Spleen (tissue), 11 donors: Measurements from ENCODE around the gene VAV1. TPM values are rescaled to one million over a fixed set of nuclear protein-coding genes. Genes with fewer than 3 reads are reported as not detected.
A peak's percentile ranks its signal among the peaks of the same experiment; 100 is the strongest.
"Not testable (repeated sequence)": the region's sequence is repeated elsewhere in the genome, so short reads cannot be mapped to it uniquely, and the experiment has no call there.

Experiments used
- DNase-seq: peaks from one replicate; pipeline ENCODE4 v3.0.0-alpha.2; 2020
- H3K27ac ChIP-seq, 8 donors: fragments of 200-600 bp; sonication (generic) in 7 of 8; 1 replicate in 4 of 8; 2 replicates in 4 of 8; pipeline versions ENCODE4 v1.5.0 to v1.8.0; 2016 to 2021; ENCODE audit warnings: inconsistent platforms in 4 of 8, mild to moderate bottlenecking in 4 of 8, moderate library complexity in 1 of 8
- H3K27me3 ChIP-seq, 7 donors: fragments of 200-600 bp; sonication (generic) in 6 of 7; replicated peaks in 1 of 7; 1 replicate in 4 of 7; 2 replicates in 3 of 7; pipeline versions ENCODE4 v1.5.0 to v1.8.0; 2016 to 2021; ENCODE audit warnings: inconsistent platforms in 3 of 7, mild to moderate bottlenecking in 1 of 7
- H3K36me3 ChIP-seq, 6 donors: fragments of 200-600 bp; sonication (generic) in 5 of 6; 1 replicate in 4 of 6; 2 replicates in 2 of 6; pipeline versions ENCODE4 v1.5.0 to v1.8.0; 2016 to 2021; ENCODE audit warnings: inconsistent platforms in 2 of 6
- H3K4me1 ChIP-seq, 6 donors: fragments of 200-600 bp; sonication (generic) in 5 of 6; 1 replicate in 3 of 6; 2 replicates in 3 of 6; pipeline versions ENCODE4 v1.5.0 to v1.8.0; 2016 to 2021; ENCODE audit warnings: inconsistent platforms in 3 of 6
- H3K4me3 ChIP-seq, 8 donors: fragments of 200-600 bp; sonication (generic) in 7 of 8; 1 replicate in 4 of 8; 2 replicates in 4 of 8; pipeline versions ENCODE4 v1.5.0 to v1.8.0; 2016 to 2021; ENCODE audit warnings: inconsistent platforms in 4 of 8, mild to moderate bottlenecking in 4 of 8, moderate library complexity in 2 of 8
- H3K9me3 ChIP-seq, 8 donors: fragments of 200-600 bp; sonication (generic) in 7 of 8; 1 replicate in 4 of 8; 2 replicates in 4 of 8; pipeline versions ENCODE4 v1.5.0 to v1.8.0; 2016 to 2021; ENCODE audit warnings: inconsistent platforms in 4 of 8
- POLR2A ChIP-seq, 3 donors: fragments of 450-650 bp; IDR thresholded peaks; one replicate each; pipeline ENCODE4 v1.5.1; 2017; ENCODE audit warnings: antibody characterized with exemption in 3 of 3, mild to moderate bottlenecking in 1 of 3
- POLR2AphosphoS5 ChIP-seq, 3 donors: sonication (generic); formaldehyde crosslinking; IDR thresholded peaks; one replicate each; pipeline ENCODE4 v1.5.1; 2017; ENCODE audit warnings: antibody characterized with exemption in 3 of 3
- WGBS, 5 donors: extraction: QIAGEN DNeasy Blood & Tissue Kit in 3 of 5; methylation state at CpG; one replicate each; pipeline versions ENCODE4 v1.1.5 to v1.1.7; 2013 to 2018; 5-methylcytosine and 5-hydroxymethylcytosine counted together
- intact Hi-C: fragments of 100-400 bp; cut with DNase I; formaldehyde crosslinking; loops from one replicate; pipeline ENCODE4 v1.15.0; 2023; ENCODE audit warnings: low total_unique reads
- polyA plus RNA-seq, 3 donors: library from polyadenylated mRNA; stranded (reverse); fragments of 200-250 nt; gene quantifications; one replicate each; pipeline ENCODE4 v1.2.1, GENCODE V29; 2013
- total RNA-seq, 7 donors: library from RNA; depleted of rRNA in 3 of 7; stranded (reverse); fragments of >200 nt in 3 of 7; fragmentation: NEBNext Ultra II Directional in 4 of 7; extraction: Animal tissue kit (Norgen Biotek cat#: 25700) in 4 of 7; gene quantifications; one replicate each; pipeline versions ENCODE4 v1.1.0 to v1.2.1, GENCODE V29; 2016 to 2021
- TF ChIP-seq, protein P1 (sequence below), 11 experiments: fragments of 200-600 bp in 7 of 11; fragments of 450-650 bp in 4 of 11; sonication (generic) in 4 of 11; IDR thresholded peaks in 8 of 11; conservative IDR thresholded peaks in 3 of 11; 1 replicate in 7 of 11; 2 replicates in 4 of 11; pipeline versions ENCODE4 v1.4.0 to v1.8.0; 2016 to 2021; ENCODE audit warnings: antibody characterized with exemption in 11 of 11, inconsistent platforms in 4 of 11, mild to moderate bottlenecking in 1 of 11
- donor health status: healthy with polysubstance abuse.
- donor health status: DM: no; HTN: no; CAD: no; lungs with moderate emphysema.
- donor health status: DM: no; HTN: no; CAD: no.
- donor health status: Bipolar disorder and iron deficiency.
- donor health status: healthy.
- donor health status: DM: no; HTN: no; CAD: no.
- donor health status: DM: yes; HTN: yes; CAD: no.

Gene VAV1
- total and polyA plus RNA-seq, 10 donors, result 34.8 to 151 (median 83.1) TPM

DNA sequence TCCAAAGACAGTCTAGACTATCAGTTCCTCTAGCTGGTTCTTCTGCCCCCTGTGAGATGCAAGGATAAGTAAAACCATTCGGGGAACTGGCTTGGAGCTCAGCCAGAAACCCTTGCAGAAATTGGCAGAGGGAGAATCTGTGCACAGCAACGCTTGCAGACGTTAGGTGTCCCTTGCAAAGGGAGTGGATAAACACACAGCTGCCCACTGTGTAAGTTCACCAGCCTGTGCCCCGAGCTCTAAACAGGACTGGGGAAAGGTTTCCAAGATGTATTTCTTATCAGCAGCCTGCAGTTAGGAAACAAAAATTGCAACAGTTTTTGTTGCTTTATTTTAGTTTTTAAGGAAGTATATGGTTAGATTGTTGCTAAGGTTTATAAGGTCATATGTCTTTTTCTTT lies 95.8 kb downstream of the VAV1 start:
- Histone ChIP-seq H3K27me3 (peaks cover 0 to 4% (median 0%) of the 10 kb centered on the region in 7 donors), H3K36me3 (no peaks in the 10 kb centered on the region), H3K9me3 (peaks cover 0 to 4% (median 0%) of the 10 kb centered on the region in 8 donors), H3K27ac (peak overlapping the region in 5 of 8 donors; percentile 12 to 62 (median 56)), H3K4me3 (no peak overlapping the region), H3K4me1 (peaks cover 0 to 35% (median 9%) of the 10 kb centered on the region in 6 donors)
- 9 to 21% (median 10%) methylated on average over 4 of the region's 4 CpGs for WGBS, 5 donors
- TF ChIP-seq POLR2AphosphoS5 (IDR thresholded peaks at IDR 0.05) (no peak), POLR2A (IDR thresholded peaks at IDR 0.05) (no peak)
- TF ChIP-seq, protein P1, sequence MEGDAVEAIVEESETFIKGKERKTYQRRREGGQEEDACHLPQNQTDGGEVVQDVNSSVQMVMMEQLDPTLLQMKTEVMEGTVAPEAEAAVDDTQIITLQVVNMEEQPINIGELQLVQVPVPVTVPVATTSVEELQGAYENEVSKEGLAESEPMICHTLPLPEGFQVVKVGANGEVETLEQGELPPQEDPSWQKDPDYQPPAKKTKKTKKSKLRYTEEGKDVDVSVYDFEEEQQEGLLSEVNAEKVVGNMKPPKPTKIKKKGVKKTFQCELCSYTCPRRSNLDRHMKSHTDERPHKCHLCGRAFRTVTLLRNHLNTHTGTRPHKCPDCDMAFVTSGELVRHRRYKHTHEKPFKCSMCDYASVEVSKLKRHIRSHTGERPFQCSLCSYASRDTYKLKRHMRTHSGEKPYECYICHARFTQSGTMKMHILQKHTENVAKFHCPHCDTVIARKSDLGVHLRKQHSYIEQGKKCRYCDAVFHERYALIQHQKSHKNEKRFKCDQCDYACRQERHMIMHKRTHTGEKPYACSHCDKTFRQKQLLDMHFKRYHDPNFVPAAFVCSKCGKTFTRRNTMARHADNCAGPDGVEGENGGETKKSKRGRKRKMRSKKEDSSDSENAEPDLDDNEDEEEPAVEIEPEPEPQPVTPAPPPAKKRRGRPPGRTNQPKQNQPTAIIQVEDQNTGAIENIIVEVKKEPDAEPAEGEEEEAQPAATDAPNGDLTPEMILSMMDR (IDR thresholded peaks at IDR 0.05 in 8 of 11, conservative IDR thresholded peaks at IDR 0.05 in 3 of 11), result no peak
- intact Hi-C loops, result no loop called here
- peak; percentile 58 for DNase-seq

DNA sequence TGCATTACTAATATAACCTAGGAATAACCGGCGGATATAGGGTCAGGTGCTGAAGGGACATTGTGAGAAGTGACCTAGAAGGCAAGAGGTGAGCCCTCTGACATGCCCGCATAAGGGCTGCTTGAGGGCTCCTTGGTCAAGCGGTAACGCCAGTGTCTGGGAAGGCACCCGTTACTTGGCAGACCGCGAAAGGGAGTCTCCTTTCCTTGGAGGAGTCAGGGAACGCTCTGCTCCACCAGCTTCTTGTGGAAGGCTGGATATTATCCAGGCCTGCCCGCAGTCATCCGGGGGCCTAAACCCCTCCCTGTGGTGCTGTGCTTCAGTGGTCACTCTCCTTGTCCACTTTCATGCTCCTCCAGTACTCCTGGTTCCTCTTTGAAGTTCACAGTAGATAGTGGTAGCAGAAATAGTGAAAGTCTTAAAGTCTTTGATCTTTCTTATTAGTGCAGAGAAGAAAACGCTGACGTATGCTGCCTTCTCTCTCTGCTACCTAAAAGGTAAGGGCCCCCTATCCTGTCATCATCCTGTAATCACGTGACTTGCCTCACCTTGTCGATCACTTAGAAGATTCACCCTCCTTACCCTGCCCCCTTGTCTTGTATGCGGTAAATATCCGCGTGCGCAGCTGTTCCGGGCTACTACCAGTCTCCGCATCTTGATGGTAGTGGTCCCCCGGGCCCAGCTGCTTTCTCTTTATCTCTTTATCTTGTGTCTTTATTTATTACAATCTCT lies 96.8 kb downstream of the VAV1 start:
- Histone ChIP-seq H3K27ac (peak overlapping the region in 1 of 8 donors; percentile 62), H3K4me1 (peaks cover 0 to 30% (median 7%) of the 10 kb centered on the region in 6 donors)
- DNase-seq, intact Hi-C loops, H3K36me3 ChIP-seq, H3K27me3 ChIP-seq, H3K4me3 ChIP-seq, H3K9me3 ChIP-seq: not testable (repeated sequence)
- WGBS, 5 donors, result 89 to 93% (median 91%) methylated on average over 20 to 22 of the region's 22 CpGs

DNA sequence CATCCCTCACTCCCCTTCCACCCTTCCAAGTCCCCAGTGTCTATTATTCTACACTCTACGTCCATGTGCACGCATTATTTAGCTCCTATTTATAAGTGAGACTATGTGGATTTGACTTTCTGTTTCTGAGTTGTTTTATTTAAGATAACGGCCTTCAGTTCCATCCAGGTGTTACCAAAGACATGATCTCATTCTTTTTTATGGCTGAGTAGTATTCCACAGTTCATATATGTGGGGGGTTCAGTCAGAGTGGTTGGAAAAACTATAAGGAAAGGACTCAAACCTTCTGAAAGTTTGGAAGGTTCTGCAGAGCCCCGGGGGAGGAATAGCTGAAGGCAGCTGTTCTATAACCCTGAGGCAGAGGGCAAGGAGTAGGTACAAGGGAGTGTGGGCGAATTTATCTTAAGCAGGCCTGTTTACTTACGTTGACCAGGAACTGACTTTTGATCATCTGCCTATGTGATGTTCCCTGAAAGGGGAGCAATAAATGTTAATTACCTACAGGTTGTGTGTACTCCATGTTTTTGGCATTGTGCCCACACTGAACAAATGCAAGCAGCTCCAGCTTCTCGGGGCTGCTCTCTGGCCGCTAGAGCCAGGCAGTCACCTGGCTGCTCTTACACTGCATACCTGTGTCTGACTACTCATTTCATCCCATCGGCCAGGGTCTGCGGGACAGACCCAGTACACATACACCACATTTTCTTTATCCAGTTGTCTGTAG lies 101.4 kb downstream of the VAV1 start:
- intact Hi-C loops, result no loop called here
- TF ChIP-seq, protein P1 (IDR thresholded peaks at IDR 0.05 in 8 of 11, conservative IDR thresholded peaks at IDR 0.05 in 3 of 11), result no peak
- no peak for TF ChIP-seq POLR2AphosphoS5 (IDR thresholded peaks at IDR 0.05)
- TF ChIP-seq POLR2A (IDR thresholded peaks at IDR 0.05), result no peak
- DNase-seq, result no peak
- H3K27ac ChIP-seq, result no peak overlapping the region
- no peaks in the 10 kb centered on the region for H3K36me3 ChIP-seq
- H3K9me3 ChIP-seq, result peaks cover 0 to 4% (median 0%) of the 10 kb centered on the region in 8 donors
- WGBS, 5 donors, result 90 to 95% (median 92%) methylated on average over 10 of the region's 10 CpGs
- no peak overlapping the region for H3K4me3 ChIP-seq
- peaks cover 0 to 12% (median 0%) of the 10 kb centered on the region in 7 donors for H3K27me3 ChIP-seq
- H3K4me1 ChIP-seq, result peaks cover 0 to 25% (median 9%) of the 10 kb centered on the region in 6 donors

DNA sequence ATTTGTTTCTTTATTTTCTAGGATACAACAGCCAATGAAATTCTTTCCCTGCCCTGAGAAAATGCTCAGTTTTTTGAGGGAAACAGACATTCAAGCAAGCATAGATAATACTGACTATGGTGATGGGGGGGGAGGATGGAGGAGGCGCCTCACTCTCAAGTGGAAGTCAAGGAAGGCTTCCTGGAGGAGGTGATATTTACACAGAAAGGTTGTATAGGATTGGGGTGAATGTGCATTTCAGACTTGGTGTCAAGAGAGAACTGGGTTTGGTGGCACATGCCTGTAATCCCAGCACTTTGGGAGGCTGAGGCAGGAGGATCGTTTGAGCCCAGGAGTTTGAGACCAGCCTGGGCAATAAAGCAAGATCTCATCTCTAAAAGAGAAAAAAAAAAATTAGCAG lies 102.7 kb downstream of the VAV1 start:
- DNase-seq, result no peak
- Histone ChIP-seq H3K27me3 (peaks cover 0 to 16% (median 0%) of the 10 kb centered on the region in 7 donors), H3K4me3 (no peak overlapping the region), H3K27ac (no peak overlapping the region), H3K9me3 (peaks cover 0 to 10% (median 6%) of the 10 kb centered on the region in 8 donors), H3K36me3 (no peaks in the 10 kb centered on the region), H3K4me1 (peaks cover 0 to 20% (median 8%) of the 10 kb centered on the region in 6 donors)
- TF ChIP-seq POLR2AphosphoS5 (IDR thresholded peaks at IDR 0.05), result no peak
- no peak for TF ChIP-seq POLR2A (IDR thresholded peaks at IDR 0.05)
- TF ChIP-seq, protein P1 (IDR thresholded peaks at IDR 0.05 in 8 of 11, conservative IDR thresholded peaks at IDR 0.05 in 3 of 11), result no peak
- intact Hi-C loops, result no loop called here
- WGBS, 5 donors, result 87 to 95% (median 90%) methylated on average over 2 of the region's 2 CpGs
